Mucosa of rectum (tissue), 2 donors: ENCODE data around the gene CAMK2B.

Source experiments
- H3K27ac ChIP-seq, 2 donors: one replicate each; pipeline ENCODE4 v1.7.0; 2013; ENCODE audit warnings: inconsistent platforms in 2 of 2, low read depth in 2 of 2, low read length in 2 of 2
- H3K27me3 ChIP-seq, 2 donors: one replicate each; pipeline ENCODE4 v1.7.0; 2013; ENCODE audit warnings: low read length in 2 of 2; ENCODE audit not compliant: control insufficient read depth in 2 of 2, insufficient read depth in 2 of 2
- H3K36me3 ChIP-seq, 2 donors: one replicate each; pipeline ENCODE4 v1.7.0; 2013; ENCODE audit warnings: low read length in 2 of 2; ENCODE audit not compliant: control insufficient read depth in 2 of 2, insufficient read depth in 2 of 2
- H3K4me1 ChIP-seq, 2 donors: one replicate each; pipeline ENCODE4 v1.7.0; 2013; ENCODE audit warnings: low read length in 2 of 2, mild to moderate bottlenecking in 1 of 2; ENCODE audit not compliant: control insufficient read depth in 2 of 2, insufficient read depth in 2 of 2
- H3K4me3 ChIP-seq, 2 donors: one replicate each; pipeline ENCODE4 v1.7.0; 2013; ENCODE audit warnings: low read length in 2 of 2
- H3K9ac ChIP-seq, 2 donors: one replicate each; pipeline ENCODE4 v1.7.0; 2013; ENCODE audit warnings: low read length in 2 of 2, low read depth in 1 of 2, mild to moderate bottlenecking in 1 of 2
- H3K9me3 ChIP-seq, 2 donors: one replicate each; pipeline ENCODE4 v1.7.0; 2013; ENCODE audit warnings: low read length in 2 of 2; ENCODE audit not compliant: control insufficient read depth in 2 of 2
- donor health status: healthy.
- donor health status: Normal muscosa, but diverticular disease.

Gene CAMK2B

DNA sequence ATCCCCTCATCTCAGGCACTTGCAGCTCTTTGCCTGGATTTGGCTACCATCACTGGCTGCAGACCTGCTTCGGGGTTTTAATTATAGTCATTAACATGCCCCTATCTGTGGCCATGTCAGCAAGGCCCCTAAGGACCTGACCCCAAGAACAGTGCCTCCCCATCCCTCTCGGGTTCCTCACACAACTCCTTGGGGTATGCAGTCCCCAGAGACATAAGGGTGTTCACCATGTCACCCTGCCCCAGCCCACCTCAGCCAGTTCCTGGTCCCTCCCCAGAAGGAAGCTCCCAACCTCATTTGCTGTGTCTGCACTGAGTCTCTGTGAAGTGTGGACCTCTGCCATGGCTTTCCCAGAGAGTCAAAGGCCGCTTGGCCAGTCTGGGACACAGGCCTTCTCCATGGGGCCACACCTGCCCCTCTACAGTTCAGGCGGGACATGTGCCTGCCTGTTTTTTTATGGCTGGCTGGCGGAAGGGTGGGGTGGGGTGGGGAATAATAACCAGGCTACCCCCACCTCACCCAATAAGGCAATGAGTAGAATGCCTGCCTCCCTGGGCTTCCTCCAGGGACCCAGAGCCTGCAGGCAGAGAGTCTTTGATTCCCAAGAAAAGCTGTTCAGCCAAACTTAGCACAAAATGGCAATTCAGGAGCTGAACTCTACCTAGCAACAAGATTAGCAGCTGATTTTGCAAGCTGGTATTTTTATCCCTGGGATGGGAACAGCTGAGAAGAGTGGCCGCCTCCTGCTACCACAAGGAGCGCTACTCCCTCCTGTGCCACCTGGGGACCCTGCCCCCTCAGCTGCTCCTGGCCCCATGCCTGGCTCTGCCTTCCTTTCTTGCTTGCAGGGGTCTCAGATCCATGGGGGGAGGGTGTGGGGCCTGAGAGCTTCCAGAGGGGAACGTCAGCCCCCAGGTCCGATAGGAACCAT, 23.7 kb upstream of the CAMK2B start:
- Histone ChIP-seq H3K9ac (no peak overlapping the region), H3K36me3 (no peaks in the 10 kb centered on the region), H3K27me3 (peaks cover 0 to 3% of the 10 kb centered on the region in 2 donors), H3K4me1 (no peaks in the 10 kb centered on the region), H3K4me3 (no peak overlapping the region), H3K9me3 (no peaks in the 10 kb centered on the region), H3K27ac (no peak overlapping the region)

DNA sequence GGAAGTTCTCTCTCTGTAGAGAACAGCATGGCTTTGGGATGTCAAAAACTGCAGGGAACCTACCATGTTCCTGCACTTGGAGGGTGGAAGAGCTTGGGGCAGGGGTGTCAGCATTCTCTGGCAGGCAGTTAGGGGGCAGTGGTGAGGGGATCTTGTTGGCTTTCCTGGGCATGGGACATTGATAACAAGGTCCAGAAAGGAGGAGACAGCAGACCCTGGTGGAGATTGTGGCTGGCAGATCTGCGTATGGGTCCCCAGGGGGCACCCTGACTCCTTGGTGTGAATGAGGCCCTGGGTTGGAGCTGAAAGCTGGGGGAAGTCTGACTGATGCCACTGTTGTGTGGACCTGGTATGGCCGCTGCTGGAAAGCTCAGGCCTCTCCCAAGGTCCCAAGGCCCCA, 22.9 kb upstream of the CAMK2B start:
- H3K4me3 ChIP-seq: no peak overlapping the region
- no peaks in the 10 kb centered on the region for H3K36me3 ChIP-seq
- H3K27ac ChIP-seq: no peak overlapping the region
- no peaks in the 10 kb centered on the region for H3K4me1 ChIP-seq
- peaks cover 0 to 3% of the 10 kb centered on the region in 2 donors for H3K27me3 ChIP-seq
- no peaks in the 10 kb centered on the region for H3K9me3 ChIP-seq
- H3K9ac ChIP-seq: no peak overlapping the region

DNA sequence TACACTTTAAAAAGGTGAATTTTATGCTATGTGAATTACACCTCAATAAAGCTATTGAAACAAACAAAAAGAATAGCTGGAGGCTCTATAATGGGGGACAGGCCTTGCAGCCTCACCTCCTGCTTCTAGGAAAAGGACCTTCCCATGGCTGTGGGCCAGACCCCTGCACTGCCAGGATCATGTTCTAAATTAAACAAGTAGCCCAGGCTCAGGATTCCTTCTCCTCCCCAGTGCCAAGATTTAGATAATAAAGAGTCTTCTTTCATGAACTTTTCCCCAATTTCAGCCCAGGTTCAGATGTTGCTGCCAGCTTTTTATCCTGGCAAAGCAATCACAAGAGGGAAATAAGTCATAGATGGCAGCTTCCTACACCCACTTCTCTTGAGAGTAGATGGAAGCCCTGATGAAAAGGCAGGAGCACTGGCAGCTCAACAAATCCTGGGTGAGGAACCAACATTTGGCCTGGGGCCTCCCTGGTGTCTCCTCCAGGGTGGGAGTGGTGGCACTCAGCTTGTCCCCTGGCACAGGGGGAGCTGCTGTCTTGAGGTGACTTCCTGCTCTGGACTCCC, 22.2 kb upstream of the CAMK2B start:
- H3K27ac ChIP-seq: no peak overlapping the region
- no peak overlapping the region for H3K4me3 ChIP-seq

DNA sequence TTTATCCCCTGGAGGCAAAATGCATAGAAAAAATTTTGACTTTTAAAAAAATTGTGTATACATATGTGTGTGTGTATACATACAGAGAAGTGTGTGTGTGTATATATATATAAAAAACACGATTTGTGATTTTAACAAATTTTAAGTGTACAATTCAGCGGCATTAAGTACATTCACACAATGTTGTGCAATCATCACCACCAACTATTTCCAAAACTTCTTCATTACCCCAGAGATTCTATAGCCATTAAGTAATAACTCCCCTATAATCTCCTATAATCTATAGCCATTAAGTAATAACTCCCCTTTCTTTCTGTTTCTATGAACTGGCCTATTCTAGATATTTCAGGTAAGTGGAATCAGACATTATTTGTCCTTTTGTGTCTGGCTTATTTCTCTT, 20.7 kb upstream of the CAMK2B start:
- Histone ChIP-seq H3K27me3 (peaks cover 0 to 3% of the 10 kb centered on the region in 2 donors), H3K27ac (no peak overlapping the region), H3K4me3 (no peak overlapping the region), H3K36me3 (no peaks in the 10 kb centered on the region), H3K4me1 (no peaks in the 10 kb centered on the region), H3K9me3 (no peaks in the 10 kb centered on the region), H3K9ac (no peak overlapping the region)

More for the DNA sequence above, 22.2 kb upstream of the CAMK2B start:
- Histone ChIP-seq H3K9me3 (no peaks in the 10 kb centered on the region), H3K4me1 (no peaks in the 10 kb centered on the region), H3K36me3 (no peaks in the 10 kb centered on the region), H3K9ac (no peak overlapping the region), H3K27me3 (peaks cover 0 to 3% of the 10 kb centered on the region in 2 donors)

DNA sequence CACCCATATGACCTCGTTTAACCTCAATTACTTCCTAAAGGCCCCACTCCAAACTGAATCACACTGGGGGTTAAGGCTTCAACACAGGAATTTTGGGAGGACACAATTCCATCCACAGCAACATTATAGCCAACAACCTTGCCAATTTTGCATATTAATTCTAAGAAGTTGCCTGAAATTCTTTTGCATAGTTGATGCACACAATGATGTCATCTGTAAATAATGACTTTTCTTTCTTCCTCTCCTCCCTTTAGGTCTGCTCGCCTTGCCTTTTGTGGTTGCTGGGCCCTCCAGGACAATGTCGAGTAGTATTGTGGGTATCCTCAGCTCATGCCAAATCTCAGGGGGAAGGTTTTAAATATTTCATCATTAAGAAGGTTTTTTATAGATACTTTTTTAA, 16.0 kb upstream of the CAMK2B start:
- Histone ChIP-seq H3K27me3 (peaks cover 0 to 3% of the 10 kb centered on the region in 2 donors), H3K27ac (no peak overlapping the region), H3K4me3 (no peak overlapping the region), H3K4me1 (no peaks in the 10 kb centered on the region), H3K9me3 (no peaks in the 10 kb centered on the region), H3K36me3 (no peaks in the 10 kb centered on the region), H3K9ac (no peak overlapping the region)

DNA sequence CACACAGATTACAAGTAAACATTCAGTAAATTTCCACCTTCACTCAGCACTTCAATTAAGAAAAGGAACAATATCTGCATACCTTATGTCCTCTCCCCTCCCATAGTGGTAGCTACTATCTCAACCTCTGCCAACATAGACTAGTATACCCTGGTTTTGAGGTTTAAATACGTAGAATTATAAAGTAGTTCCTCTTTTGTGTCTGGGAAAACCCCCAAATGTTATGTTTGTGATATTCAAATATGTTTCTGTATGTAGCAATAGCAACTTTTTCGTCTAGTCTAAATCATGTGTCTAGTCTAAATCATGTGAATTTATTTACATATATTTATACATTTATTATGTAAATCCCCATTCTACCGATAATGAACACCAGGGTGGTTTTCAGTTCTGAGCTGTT, 13.2 kb upstream of the CAMK2B start:
- Histone ChIP-seq H3K27me3 (no peaks in the 10 kb centered on the region), H3K4me3 (no peak overlapping the region), H3K27ac (no peak overlapping the region), H3K4me1 (no peaks in the 10 kb centered on the region), H3K9ac (no peak overlapping the region), H3K36me3 (no peaks in the 10 kb centered on the region), H3K9me3 (no peaks in the 10 kb centered on the region)

DNA sequence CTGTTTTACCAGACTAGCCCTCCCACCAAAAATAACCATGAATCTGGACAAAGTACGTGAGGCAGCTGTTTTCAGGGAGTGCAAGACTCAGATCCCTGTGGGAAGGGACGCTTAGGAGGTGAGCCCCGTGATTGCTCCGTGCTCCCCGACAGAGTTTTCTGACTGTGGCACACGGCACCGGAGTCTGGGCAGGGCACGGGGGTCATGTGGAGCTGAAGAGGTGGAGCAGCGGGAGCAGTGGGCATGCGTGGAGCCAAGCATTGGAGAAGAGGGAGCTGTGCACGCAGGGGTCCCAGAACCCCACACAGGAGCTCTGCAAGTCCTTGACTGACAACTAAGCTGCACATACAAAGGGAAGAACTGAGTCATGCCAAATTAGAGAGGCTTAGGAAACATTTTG, 11.1 kb upstream of the CAMK2B start:
- Histone ChIP-seq H3K4me3 (no peak overlapping the region), H3K9ac (no peak overlapping the region), H3K36me3 (no peaks in the 10 kb centered on the region), H3K4me1 (no peaks in the 10 kb centered on the region), H3K9me3 (no peaks in the 10 kb centered on the region), H3K27me3 (no peaks in the 10 kb centered on the region), H3K27ac (no peak overlapping the region)

DNA sequence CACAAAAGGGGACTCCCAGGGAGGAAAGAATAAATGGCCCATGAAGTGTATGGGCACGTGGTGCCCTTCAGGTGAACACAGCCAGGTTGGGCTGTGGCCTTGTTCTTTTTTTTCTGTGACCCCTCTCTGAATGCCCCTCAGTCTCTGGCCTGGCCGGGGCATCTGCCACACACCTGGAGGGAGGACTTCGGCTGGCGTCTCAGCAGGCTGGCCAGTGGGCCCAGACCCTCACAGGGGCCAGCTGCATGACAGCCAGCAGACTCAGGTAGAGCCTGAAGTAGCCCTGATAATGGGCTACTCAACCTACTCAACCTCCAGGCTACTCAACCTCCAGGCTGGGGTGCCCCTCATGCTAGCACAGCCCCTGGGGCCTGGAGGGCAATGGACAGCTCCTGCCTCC, 9.8 kb upstream of the CAMK2B start:
- Histone ChIP-seq H3K27ac (no peak overlapping the region), H3K9me3 (no peaks in the 10 kb centered on the region), H3K4me1 (no peaks in the 10 kb centered on the region), H3K27me3 (no peaks in the 10 kb centered on the region), H3K36me3 (no peaks in the 10 kb centered on the region), H3K4me3 (no peak overlapping the region), H3K9ac (no peak overlapping the region)

DNA sequence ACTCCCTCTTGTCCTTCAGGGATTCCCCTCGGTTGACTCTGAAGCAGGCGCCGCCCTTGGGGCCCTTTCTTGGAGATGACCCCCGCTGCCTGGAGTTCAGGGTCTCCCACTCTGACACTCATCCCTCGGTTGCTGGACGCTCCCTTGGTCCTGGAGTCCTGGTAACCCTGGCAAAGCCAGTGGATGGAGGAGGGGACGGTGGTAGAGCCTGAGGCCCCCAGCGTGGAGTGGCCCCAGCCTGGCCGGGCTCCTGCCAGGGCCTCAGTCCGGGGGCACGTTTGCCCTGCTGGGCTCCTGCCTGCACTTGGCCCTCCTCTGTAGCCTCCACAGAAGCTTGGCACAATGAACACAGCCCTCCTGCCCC, 9.3 kb upstream of the CAMK2B start:
- no peak overlapping the region for H3K4me3 ChIP-seq
- H3K36me3 ChIP-seq: no peaks in the 10 kb centered on the region
- no peaks in the 10 kb centered on the region for H3K27me3 ChIP-seq
- H3K9ac ChIP-seq: no peak overlapping the region
- no peak overlapping the region for H3K27ac ChIP-seq
- no peaks in the 10 kb centered on the region for H3K9me3 ChIP-seq
- H3K4me1 ChIP-seq: no peaks in the 10 kb centered on the region

DNA sequence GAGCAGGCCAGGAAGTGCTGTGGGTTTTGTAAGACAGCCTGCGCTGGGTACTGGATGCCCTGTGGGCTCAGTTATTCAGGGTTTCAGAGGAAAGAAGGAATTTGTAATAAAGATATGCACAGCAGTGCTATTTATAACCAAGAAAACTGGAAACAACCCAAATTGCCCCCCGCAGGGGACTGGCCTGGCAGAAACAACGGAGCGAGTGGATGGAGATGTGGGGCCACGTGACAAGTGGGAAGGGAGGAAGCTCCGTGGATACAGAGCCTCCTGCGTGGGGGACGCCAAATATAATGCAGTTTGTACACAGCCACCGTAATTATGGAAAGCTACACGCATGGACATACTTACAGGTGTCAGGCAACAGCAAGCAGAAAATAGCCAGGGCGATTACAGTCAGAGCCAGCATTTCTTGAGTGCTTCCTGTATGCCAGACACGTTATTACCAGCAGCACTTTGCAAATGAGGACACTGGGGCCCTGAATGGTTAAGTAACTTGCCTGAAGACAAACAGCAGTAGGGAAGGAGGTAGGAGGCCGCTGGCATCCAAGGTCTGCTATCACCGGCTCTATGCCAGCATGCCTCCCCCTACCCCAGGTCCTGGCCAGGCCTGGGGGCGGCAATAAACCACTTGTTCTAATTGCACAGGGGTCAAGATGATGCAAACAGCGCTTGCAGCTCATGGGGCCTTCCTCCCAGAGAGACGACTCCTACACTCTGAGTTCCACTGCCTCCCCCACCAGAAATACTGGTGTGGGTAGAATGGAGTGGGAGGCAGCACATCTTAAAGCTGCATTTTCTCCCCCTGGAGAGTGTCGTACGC, 8.7 kb upstream of the CAMK2B start:
- Histone ChIP-seq H3K27ac (no peak overlapping the region), H3K4me3 (no peak overlapping the region), H3K9ac (no peak overlapping the region)

More for the DNA sequence above, 8.7 kb upstream of the CAMK2B start:
- Histone ChIP-seq H3K27me3 (no peaks in the 10 kb centered on the region), H3K4me1 (no peaks in the 10 kb centered on the region), H3K36me3 (no peaks in the 10 kb centered on the region), H3K9me3 (no peaks in the 10 kb centered on the region)
